Stomach (tissue), 4 donors: Measurements from ENCODE around the gene ANKRD11.

Source experiments
- CTCF ChIP-seq, 7 experiments: fragments of 450-650 bp in 4 of 7; fragments of 200-600 bp in 3 of 7; sonication (generic) in 3 of 7; IDR thresholded peaks; one replicate each; pipeline ENCODE4 v1.5.1; 2016 to 2019; ENCODE audit warnings: antibody characterized with exemption in 7 of 7, control low read depth in 2 of 7, mild to moderate bottlenecking in 1 of 7
- EP300 ChIP-seq: sonication (generic); formaldehyde crosslinking; IDR thresholded peaks from one replicate; pipeline ENCODE4 v1.6.1; 2017; ENCODE audit warnings: antibody characterized with exemption
- POLR2A ChIP-seq, 4 donors: fragments of 450-650 bp; IDR thresholded peaks; one replicate each; pipeline ENCODE4 v1.6.1; 2016; ENCODE audit warnings: antibody characterized with exemption in 4 of 4, control low read depth in 2 of 4, mild to moderate bottlenecking in 1 of 4, moderate library complexity in 1 of 4
- POLR2AphosphoS5 ChIP-seq, 3 donors: sonication (generic); formaldehyde crosslinking; IDR thresholded peaks; one replicate each; pipeline ENCODE4 v1.6.1; 2016; ENCODE audit warnings: antibody characterized with exemption in 3 of 3

- TF ChIP-seq POLR2AphosphoS5 (IDR thresholded peaks at IDR 0.05) (no peak), CTCF (IDR thresholded peaks at IDR 0.05) (no peak), POLR2A (IDR thresholded peaks at IDR 0.05) (no peak), EP300 (no peak)
Measured at GRCh38 chr16:89380681-89381080, 109.7 kb downstream of the ANKRD11 start.
